Loucy (cell line): ENCODE measurements around the gene CLDND1.

Source experiments
- H2AFZ ChIP-seq: fragments of 200-600 bp; sonication (generic); 2 replicates; pipeline ENCODE4 v1.6.0; 2016; ENCODE audit warnings: antibody characterized with exemption, mild to moderate bottlenecking, low read length, moderate library complexity
- H3F3A ChIP-seq: fragments of 200-600 bp; 2 replicates; pipeline ENCODE4 v1.6.0; 2016; ENCODE audit warnings: antibody characterized with exemption, low read depth, mild to moderate bottlenecking
- H3K27me3 ChIP-seq: fragments of 200-600 bp; sonication (generic); 2 replicates; pipeline ENCODE4 v1.6.1; 2014; ENCODE audit warnings: low read length, mild to moderate bottlenecking; ENCODE audit not compliant: insufficient read depth, poor library complexity, severe bottlenecking
- H3K36me3 ChIP-seq: fragments of 200-600 bp; sonication (generic); 2 replicates; pipeline ENCODE4 v1.6.1; 2016; ENCODE audit warnings: low read length; ENCODE audit not compliant: insufficient read depth
- H3K4me1 ChIP-seq: fragments of 200-600 bp; sonication (generic); 2 replicates; pipeline ENCODE4 v1.5.1; 2014; ENCODE audit warnings: low read length, mild to moderate bottlenecking; ENCODE audit not compliant: insufficient read depth, poor library complexity, severe bottlenecking
- H3K4me2 ChIP-seq: fragments of 200-600 bp; sonication (generic); 2 replicates; pipeline ENCODE4 v1.6.0; 2014; ENCODE audit warnings: antibody characterized with exemption, low read length, low read depth, mild to moderate bottlenecking; ENCODE audit not compliant: poor library complexity, severe bottlenecking
- H3K4me3 ChIP-seq: fragments of 200-600 bp; sonication (generic); 2 replicates; pipeline ENCODE4 v1.5.1; 2014; ENCODE audit warnings: low read length, mild to moderate bottlenecking, mixed read lengths; ENCODE audit not compliant: poor library complexity, severe bottlenecking
- H3K79me2 ChIP-seq: fragments of 200-600 bp; sonication (generic); 2 replicates; pipeline ENCODE4 v1.6.1; 2014; ENCODE audit warnings: low read length; ENCODE audit not compliant: insufficient read depth
- H3K9ac ChIP-seq: fragments of 200-600 bp; sonication (generic); 2 replicates; pipeline ENCODE4 v1.6.0; 2014; ENCODE audit warnings: mild to moderate bottlenecking, low read depth, low read length, moderate library complexity; ENCODE audit not compliant: poor library complexity, severe bottlenecking
- H3K9me2 ChIP-seq: fragments of 200-600 bp; sonication (generic); replicated peaks from 2 replicates; pipeline ENCODE4 v1.6.1; 2016; ENCODE audit warnings: low read depth, low read length, mixed read lengths
- H3K9me3 ChIP-seq: fragments of 200-600 bp; sonication (generic); 2 replicates; pipeline ENCODE4 v1.6.1; 2014; ENCODE audit warnings: mild to moderate bottlenecking, antibody characterized with exemption, low read length, low read depth; ENCODE audit not compliant: insufficient read depth
- H4K20me1 ChIP-seq: fragments of 200-600 bp; sonication (generic); 2 replicates; pipeline ENCODE4 v1.6.0; 2014; ENCODE audit warnings: antibody characterized with exemption, low read length, mild to moderate bottlenecking; ENCODE audit not compliant: insufficient read depth, poor library complexity, severe bottlenecking
- EZH2phosphoT487 ChIP-seq: fragments of 200-600 bp; IDR thresholded peaks from 2 replicates; pipeline ENCODE4 v1.6.1; 2018; ENCODE audit warnings: antibody characterized with exemption, mild to moderate bottlenecking, moderate library complexity, borderline replicate concordance
- TF ChIP-seq, protein P1 (sequence below): fragments of 200-600 bp; sonication (generic); conservative IDR thresholded peaks from 2 replicates; pipeline ENCODE4 v1.5.1; 2014; ENCODE audit warnings: mild to moderate bottlenecking, antibody characterized with exemption, low read length

CLDND1 gene

GRCh38 chr3:98512576-98512975, 10.1 kb downstream of the CLDND1 start:
- Histone ChIP-seq H3K27me3 (no peaks in the 10 kb centered on the region), H3K9ac (no peak overlapping the region), H3K4me3 (no peak overlapping the region), H3K79me2 (peaks cover under 1% of the 10 kb centered on the region; the same call in 1 of the 2 replicates), H3K9me3 (no peaks in the 10 kb centered on the region), H2AFZ (no peak overlapping the region), H3F3A (no peaks in the 10 kb centered on the region), H4K20me1 (peaks cover 11% of the 10 kb centered on the region), H3K4me2 (no peak overlapping the region), H3K4me1 (no peaks in the 10 kb centered on the region), H3K9me2 (no peaks in the 10 kb centered on the region), H3K36me3 (peaks cover 5% of the 10 kb centered on the region; the same call in 1 of the 2 replicates)
- TF ChIP-seq, protein P1, sequence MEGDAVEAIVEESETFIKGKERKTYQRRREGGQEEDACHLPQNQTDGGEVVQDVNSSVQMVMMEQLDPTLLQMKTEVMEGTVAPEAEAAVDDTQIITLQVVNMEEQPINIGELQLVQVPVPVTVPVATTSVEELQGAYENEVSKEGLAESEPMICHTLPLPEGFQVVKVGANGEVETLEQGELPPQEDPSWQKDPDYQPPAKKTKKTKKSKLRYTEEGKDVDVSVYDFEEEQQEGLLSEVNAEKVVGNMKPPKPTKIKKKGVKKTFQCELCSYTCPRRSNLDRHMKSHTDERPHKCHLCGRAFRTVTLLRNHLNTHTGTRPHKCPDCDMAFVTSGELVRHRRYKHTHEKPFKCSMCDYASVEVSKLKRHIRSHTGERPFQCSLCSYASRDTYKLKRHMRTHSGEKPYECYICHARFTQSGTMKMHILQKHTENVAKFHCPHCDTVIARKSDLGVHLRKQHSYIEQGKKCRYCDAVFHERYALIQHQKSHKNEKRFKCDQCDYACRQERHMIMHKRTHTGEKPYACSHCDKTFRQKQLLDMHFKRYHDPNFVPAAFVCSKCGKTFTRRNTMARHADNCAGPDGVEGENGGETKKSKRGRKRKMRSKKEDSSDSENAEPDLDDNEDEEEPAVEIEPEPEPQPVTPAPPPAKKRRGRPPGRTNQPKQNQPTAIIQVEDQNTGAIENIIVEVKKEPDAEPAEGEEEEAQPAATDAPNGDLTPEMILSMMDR: no peak

- no peaks in the 10 kb centered on the region for H3K27me3 ChIP-seq
- no peaks in the 10 kb centered on the region for H3K36me3 ChIP-seq
- no peaks in the 10 kb centered on the region for H3K9me2 ChIP-seq
- no peak overlapping the region for H3K9ac ChIP-seq
- no peak for TF ChIP-seq EZH2phosphoT487
- TF ChIP-seq, protein P1: no peak
- no peaks in the 10 kb centered on the region for H4K20me1 ChIP-seq
- no peak overlapping the region for H3K4me2 ChIP-seq
- no peaks in the 10 kb centered on the region for H3K79me2 ChIP-seq
- no peak overlapping the region for H3K4me3 ChIP-seq
- H3K9me3 ChIP-seq: no peaks in the 10 kb centered on the region
- no peaks in the 10 kb centered on the region for H3K4me1 ChIP-seq
- H2AFZ ChIP-seq: no peak overlapping the region
- H3F3A ChIP-seq: no peaks in the 10 kb centered on the region
Measured at GRCh38 chr3:98508582-98508981, 14.1 kb downstream of the CLDND1 start.

- H3K9me3 ChIP-seq: no peaks in the 10 kb centered on the region
- no peak overlapping the region for H3K4me3 ChIP-seq
- H2AFZ ChIP-seq: no peak overlapping the region
- H3K9ac ChIP-seq: no peak overlapping the region
- no peaks in the 10 kb centered on the region for H3K27me3 ChIP-seq
- no peak for TF ChIP-seq EZH2phosphoT487
- TF ChIP-seq, protein P1: no peak
- no peaks in the 10 kb centered on the region for H3K9me2 ChIP-seq
- no peaks in the 10 kb centered on the region for H3K4me1 ChIP-seq
- no peaks in the 10 kb centered on the region for H4K20me1 ChIP-seq
- no peaks in the 10 kb centered on the region for H3F3A ChIP-seq
- H3K36me3 ChIP-seq: no peaks in the 10 kb centered on the region
- no peaks in the 10 kb centered on the region for H3K79me2 ChIP-seq
- no peak overlapping the region for H3K4me2 ChIP-seq
Measured at GRCh38 chr3:98504539-98504938, 18.2 kb downstream of the CLDND1 start.
